Prostate gland (tissue), 2 donors: ENCODE results near the gene GALNT14.

Experiments used
- POLR2A ChIP-seq: fragments of 450-650 bp; IDR thresholded peaks from one replicate; pipeline ENCODE4 v1.6.1; 2016; ENCODE audit warnings: antibody characterized with exemption, mild to moderate bottlenecking
- TF ChIP-seq, protein P1 (sequence below), 4 experiments: fragments of 200-600 bp in 2 of 4; fragments of 450-650 bp in 2 of 4; sonication (generic) in 2 of 4; IDR thresholded peaks; 1 replicate in 3 of 4; 2 replicates in 1 of 4; pipeline ENCODE4 v1.5.1; 2016 to 2019; ENCODE audit warnings: antibody characterized with exemption in 4 of 4, mild to moderate bottlenecking in 2 of 4, moderate library complexity in 2 of 4

- no peak for TF ChIP-seq POLR2A
- TF ChIP-seq, protein P1, sequence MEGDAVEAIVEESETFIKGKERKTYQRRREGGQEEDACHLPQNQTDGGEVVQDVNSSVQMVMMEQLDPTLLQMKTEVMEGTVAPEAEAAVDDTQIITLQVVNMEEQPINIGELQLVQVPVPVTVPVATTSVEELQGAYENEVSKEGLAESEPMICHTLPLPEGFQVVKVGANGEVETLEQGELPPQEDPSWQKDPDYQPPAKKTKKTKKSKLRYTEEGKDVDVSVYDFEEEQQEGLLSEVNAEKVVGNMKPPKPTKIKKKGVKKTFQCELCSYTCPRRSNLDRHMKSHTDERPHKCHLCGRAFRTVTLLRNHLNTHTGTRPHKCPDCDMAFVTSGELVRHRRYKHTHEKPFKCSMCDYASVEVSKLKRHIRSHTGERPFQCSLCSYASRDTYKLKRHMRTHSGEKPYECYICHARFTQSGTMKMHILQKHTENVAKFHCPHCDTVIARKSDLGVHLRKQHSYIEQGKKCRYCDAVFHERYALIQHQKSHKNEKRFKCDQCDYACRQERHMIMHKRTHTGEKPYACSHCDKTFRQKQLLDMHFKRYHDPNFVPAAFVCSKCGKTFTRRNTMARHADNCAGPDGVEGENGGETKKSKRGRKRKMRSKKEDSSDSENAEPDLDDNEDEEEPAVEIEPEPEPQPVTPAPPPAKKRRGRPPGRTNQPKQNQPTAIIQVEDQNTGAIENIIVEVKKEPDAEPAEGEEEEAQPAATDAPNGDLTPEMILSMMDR (IDR thresholded peaks at IDR 0.05) = no peak
Observed at GRCh38 chr2:30992781-30993180, 145.5 kb downstream of the GALNT14 start.
